ENCODE results near the gene HOXC4. TPM values are rescaled to one million over a fixed set of nuclear protein-coding genes. Genes with fewer than 3 reads are reported as not detected.

HOXC4 gene
- total and polyA plus RNA-seq, 12 donors: 0.03 to 0.22 (median 0.21) TPM; not detected in 8

GRCh38 chr12:54065677-54066076 lies 12.0 kb downstream of the HOXC4 start:
- ATAC-seq (no peak), DNase-seq (no peak)
- Histone ChIP-seq H3K36me3 (no peaks in the 10 kb centered on the region), H3K27me3 (peaks cover 0 to 96% (median 84%) of the 10 kb centered on the region in 7 donors), H3K4me3 (no peak overlapping the region), H3K9me3 (no peaks in the 10 kb centered on the region), H3K27ac (no peak overlapping the region), H3K4me1 (no peaks in the 10 kb centered on the region)
- no peak for TF ChIP-seq CTCF (IDR thresholded peaks at IDR 0.05)
- intact Hi-C loops (cut with DNase I): no loop called here

- Histone ChIP-seq H3K4me3 (no peak overlapping the region), H3K36me3 (no peaks in the 10 kb centered on the region), H3K4me1 (no peaks in the 10 kb centered on the region), H3K27me3 (peaks cover 0 to 96% (median 84%) of the 10 kb centered on the region in 7 donors), H3K27ac (no peak overlapping the region), H3K9me3 (no peaks in the 10 kb centered on the region)
- DNase-seq (no peak), ATAC-seq (no peak)
- no peak for TF ChIP-seq CTCF (IDR thresholded peaks at IDR 0.05)
- 88 to 97% methylated on average over 1 of the region's 1 CpG for whole genome bisulfite sequencing, 2 donors
- intact Hi-C loops (cut with DNase I): no loop called here
These were observed 12.8 kb downstream of the HOXC4 start for GRCh38 chr12:54066408-54066807.

GRCh38 chr12:54068418-54069070 lies 14.9 kb downstream of the HOXC4 start:
- peaks cover 0 to 97% (median 84%) of the 10 kb centered on the region in 7 donors for H3K27me3 ChIP-seq

GRCh38 chr12:54071942-54072341 lies 18.3 kb downstream of the HOXC4 start:
- Histone ChIP-seq H3K4me3 (no peak overlapping the region), H3K27me3 (peaks cover 0 to 99% (median 86%) of the 10 kb centered on the region in 7 donors), H3K4me1 (no peaks in the 10 kb centered on the region), H3K36me3 (no peaks in the 10 kb centered on the region), H3K9me3 (no peaks in the 10 kb centered on the region), H3K27ac (no peak overlapping the region)
- intact Hi-C loops (cut with DNase I): no loop called here
- ATAC-seq (no peak), DNase-seq (no peak)
- 18 to 37% methylated on average over 1 of the region's 1 CpG for WGBS, 2 donors
- no peak for TF ChIP-seq CTCF (IDR thresholded peaks at IDR 0.05)

More at GRCh38 chr12:54068418-54069070, 14.9 kb downstream of the HOXC4 start:
- WGBS, 2 donors: 86 to 88% methylated on average over 4 of the region's 4 CpGs
- intact Hi-C loops (cut with DNase I): no loop called here
- H3K4me1 ChIP-seq: no peaks in the 10 kb centered on the region
- DNase-seq (no peak), ATAC-seq (no peak)
- no peaks in the 10 kb centered on the region for H3K36me3 ChIP-seq
- no peak overlapping the region for H3K4me3 ChIP-seq
- H3K9me3 ChIP-seq: no peaks in the 10 kb centered on the region
- H3K27ac ChIP-seq: no peak overlapping the region
- no peak for TF ChIP-seq CTCF (IDR thresholded peaks at IDR 0.05)
